ENCODE data around the gene AUNIP.

AUNIP gene

DNA sequence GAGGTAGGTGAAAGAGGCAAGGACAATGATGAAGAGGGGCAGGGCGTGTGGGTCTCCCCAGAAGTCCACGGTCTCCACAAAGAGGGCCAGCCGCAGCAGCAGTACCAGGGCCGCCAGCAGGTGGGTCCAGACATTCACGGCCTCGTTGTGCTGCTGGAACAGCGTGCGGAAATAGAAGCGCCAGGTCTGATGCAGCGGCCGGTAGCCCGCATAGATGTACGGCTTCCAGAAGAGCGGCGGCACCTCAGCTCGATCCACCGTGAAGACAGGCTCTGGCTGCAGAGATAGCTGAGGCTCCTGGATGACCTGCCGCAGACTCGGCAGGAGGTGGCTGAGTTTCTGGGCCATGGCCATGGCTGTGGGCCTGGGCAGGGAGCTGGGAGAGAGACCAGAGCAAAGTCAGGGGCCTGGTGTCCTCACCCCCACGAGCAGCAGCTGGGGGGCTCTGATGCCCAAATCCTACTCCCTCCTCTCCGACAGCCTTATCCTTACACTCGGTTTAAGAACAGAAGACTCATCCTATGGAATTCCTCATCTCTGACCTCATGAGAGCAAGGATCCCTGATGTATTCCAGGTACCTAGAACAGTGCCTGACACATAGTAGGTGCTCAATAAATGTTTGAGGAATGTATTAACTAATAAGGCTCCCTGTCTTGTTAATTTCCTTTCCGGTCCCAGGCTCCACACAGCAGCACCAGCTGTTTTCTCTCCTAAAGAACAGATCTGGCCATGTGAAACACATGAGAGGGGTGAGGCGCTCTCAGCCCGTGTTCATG lies 4.4 kb upstream of the AUNIP start:
- Histone ChIP-seq H2BK5ac (ENCODE audit: low read depth, low read length, poor library complexity) (no peak overlapping the region), H2AK5ac (ENCODE audit: low read length) (no peak overlapping the region), H3K36me3 (ENCODE audit: control insufficient read depth in 1 of 2, insufficient read depth in 2 of 2, low read length in 2 of 2) (peaks cover 15 to 24% of the 10 kb centered on the region in 2 experiments), H2BK120ac (ENCODE audit: insufficient read depth, low read length, poor library complexity) (no peak overlapping the region), H2AFZ (ENCODE audit: insufficient read depth, low read length, poor library complexity) (no peak overlapping the region), H3K4ac (ENCODE audit: low read depth, low read length) (no peak overlapping the region), H4K8ac (ENCODE audit: low read depth, low read length) (no peak overlapping the region), H3K14ac (ENCODE audit: low read length) (no peak overlapping the region), H3K79me1 (ENCODE audit: low read length) (peaks cover 10% of the 10 kb centered on the region), H3K27ac (ENCODE audit: low read depth, low read length) (no peak overlapping the region), H3K9me3 (ENCODE audit: insufficient read depth, low read depth, low read length) (peaks cover 1% of the 10 kb centered on the region), H4K12ac (ENCODE audit: low read depth, low read length) (no peak overlapping the region), H3K79me2 (ENCODE audit: control insufficient read depth, insufficient read depth, low read length, poor library complexity) (peaks cover 5% of the 10 kb centered on the region), H3K18ac (ENCODE audit: low read length) (no peak overlapping the region), H4K91ac (ENCODE audit: low read depth, low read length) (no peak overlapping the region), H3K4me3 (ENCODE audit: low read depth, low read length) (no peak overlapping the region), H3K27me3 (ENCODE audit: insufficient read depth, low read length) (no peaks in the 10 kb centered on the region), H3K4me1 (ENCODE audit: control insufficient read depth in 1 of 2, insufficient read depth in 2 of 2, low read length in 2 of 2) (peaks cover 3 to 6% of the 10 kb centered on the region in 2 experiments), H3K4me2 (ENCODE audit: low read length) (no peak overlapping the region), H2BK12ac (ENCODE audit: low read length) (no peak overlapping the region), H3K9ac (ENCODE audit: low read length) (no peak overlapping the region), H3K23ac (ENCODE audit: low read length) (no peak overlapping the region)
- WGBS (ENCODE audit: extremely low coverage, insufficient coverage, insufficient read length), result no CpG with 5 or more reads among the region's 25 CpGs
- DNase-seq, result no peak

DNA sequence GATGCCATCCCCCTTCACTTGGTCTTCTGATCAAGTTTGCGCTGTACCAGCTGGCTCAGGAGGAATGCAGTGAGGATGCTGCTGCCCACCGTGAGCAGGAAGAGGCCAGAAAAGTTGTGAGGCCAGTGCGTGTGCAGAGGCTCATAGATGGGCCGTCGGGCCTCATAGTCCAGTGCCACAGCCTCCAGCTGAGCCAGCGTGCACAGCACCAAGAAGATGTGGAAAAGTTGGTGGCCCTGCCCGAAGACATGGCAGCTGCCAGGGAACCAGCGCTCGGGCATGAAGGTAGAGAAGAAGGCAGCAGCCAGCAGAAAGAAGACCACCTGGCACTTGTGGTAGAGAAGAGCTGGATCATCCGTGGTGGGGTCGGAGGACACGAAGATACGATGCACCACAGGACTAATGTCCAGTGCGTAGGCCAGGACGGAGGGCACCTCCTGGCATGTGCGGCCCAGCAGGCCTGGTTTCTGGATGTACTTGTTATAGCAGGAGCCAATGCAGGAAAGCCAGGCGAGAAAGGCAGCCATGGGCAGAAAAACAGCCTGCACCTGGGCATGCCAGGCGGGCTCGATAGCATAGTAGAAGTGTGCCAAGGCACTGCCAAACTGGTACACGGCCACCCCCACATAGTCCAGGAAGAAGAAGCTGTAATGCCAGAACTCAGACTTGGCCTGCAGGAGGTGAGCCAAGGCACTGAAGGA lies 3.7 kb upstream of the AUNIP start:
- Histone ChIP-seq H4K91ac (ENCODE audit: low read depth, low read length) (no peak overlapping the region), H3K14ac (ENCODE audit: low read length) (no peak overlapping the region), H3K4ac (ENCODE audit: low read depth, low read length) (no peak overlapping the region), H3K27me3 (ENCODE audit: insufficient read depth, low read length) (no peaks in the 10 kb centered on the region), H3K4me2 (ENCODE audit: low read length) (no peak overlapping the region), H2BK120ac (ENCODE audit: insufficient read depth, low read length, poor library complexity) (no peak overlapping the region), H3K9me3 (ENCODE audit: insufficient read depth, low read depth, low read length) (peaks cover 1% of the 10 kb centered on the region), H3K36me3 (ENCODE audit: control insufficient read depth in 1 of 2, insufficient read depth in 2 of 2, low read length in 2 of 2) (peaks cover 15 to 24% of the 10 kb centered on the region in 2 experiments), H4K12ac (ENCODE audit: low read depth, low read length) (no peak overlapping the region), H3K4me3 (ENCODE audit: low read depth, low read length) (no peak overlapping the region), H3K23ac (ENCODE audit: low read length) (no peak overlapping the region), H3K79me2 (ENCODE audit: control insufficient read depth, insufficient read depth, low read length, poor library complexity) (peaks cover 6% of the 10 kb centered on the region), H3K79me1 (ENCODE audit: low read length) (peaks cover 11% of the 10 kb centered on the region), H3K18ac (ENCODE audit: low read length) (no peak overlapping the region), H3K9ac (ENCODE audit: low read length) (no peak overlapping the region), H2BK5ac (ENCODE audit: low read depth, low read length, poor library complexity) (no peak overlapping the region), H2AK5ac (ENCODE audit: low read length) (no peak overlapping the region), H3K27ac (ENCODE audit: low read depth, low read length) (no peak overlapping the region), H2AFZ (ENCODE audit: insufficient read depth, low read length, poor library complexity) (no peak overlapping the region), H2BK12ac (ENCODE audit: low read length) (no peak overlapping the region), H4K8ac (ENCODE audit: low read depth, low read length) (no peak overlapping the region), H3K4me1 (ENCODE audit: control insufficient read depth in 1 of 2, insufficient read depth in 2 of 2, low read length in 2 of 2) (peaks cover 3 to 5% of the 10 kb centered on the region in 2 experiments)
- no peak for DNase-seq
- no CpG with 5 or more reads among the region's 20 CpGs for WGBS (ENCODE audit: extremely low coverage, insufficient coverage, insufficient read length)

DNA sequence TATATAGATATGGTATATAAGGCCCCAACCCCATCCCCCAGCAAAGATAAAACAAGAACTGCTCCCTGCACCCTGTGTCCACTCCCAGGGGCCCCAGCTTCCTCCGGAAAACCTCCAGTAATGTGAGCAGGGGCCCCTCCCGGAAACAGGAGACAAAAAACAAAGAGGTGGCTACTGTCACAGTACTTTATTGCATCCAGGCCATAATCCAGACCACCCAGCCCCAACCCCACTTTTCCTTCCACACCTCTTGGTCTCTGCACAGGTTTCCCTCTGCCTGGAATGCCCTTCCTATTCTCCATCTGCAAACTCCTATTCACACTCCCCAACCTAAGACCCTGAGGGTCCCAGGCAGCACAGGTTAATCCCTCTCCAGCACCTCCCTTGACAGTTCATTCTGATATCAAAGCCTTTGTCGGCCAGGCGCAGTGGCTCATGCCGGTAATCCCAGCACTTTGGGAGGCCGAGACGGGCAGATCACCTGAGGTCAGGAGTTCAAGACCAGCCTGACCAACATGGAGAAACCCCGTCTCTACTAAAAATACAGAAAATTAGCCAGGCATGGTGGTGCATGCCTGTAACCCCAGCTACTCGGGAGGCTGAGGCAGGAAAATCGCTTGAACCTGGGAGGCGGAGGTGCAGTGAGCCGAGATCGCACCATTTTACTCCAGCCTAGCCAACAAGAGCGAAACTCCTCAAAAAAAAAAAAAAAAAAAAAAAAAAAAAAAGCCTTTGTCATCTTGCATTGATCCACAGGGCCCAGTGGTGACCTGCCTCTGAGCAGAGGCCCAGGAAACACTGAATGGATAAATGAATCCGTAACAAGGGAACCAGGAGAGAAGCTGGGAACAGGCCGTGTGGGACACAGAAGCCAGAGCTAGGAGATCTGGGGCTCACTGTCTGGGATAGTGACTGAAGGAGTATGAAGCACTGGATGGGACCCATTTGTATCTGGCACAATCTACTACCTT lies 2.3 kb upstream of the AUNIP start:
- Histone ChIP-seq H3K27me3 (ENCODE audit: insufficient read depth, low read length) (no peaks in the 10 kb centered on the region), H3K4me3 (ENCODE audit: low read depth, low read length) (no peak overlapping the region), H4K91ac (ENCODE audit: low read depth, low read length) (no peak overlapping the region), H3K36me3 (ENCODE audit: control insufficient read depth in 1 of 2, insufficient read depth in 2 of 2, low read length in 2 of 2) (peaks cover 15 to 17% of the 10 kb centered on the region in 2 experiments), H3K79me2 (ENCODE audit: control insufficient read depth, insufficient read depth, low read length, poor library complexity) (peaks cover 8% of the 10 kb centered on the region), H2BK5ac (ENCODE audit: low read depth, low read length, poor library complexity) (no peak overlapping the region), H3K4me1 (ENCODE audit: control insufficient read depth in 1 of 2, insufficient read depth in 2 of 2, low read length in 2 of 2) (peaks cover 0 to 2% of the 10 kb centered on the region in 2 experiments), H4K8ac (ENCODE audit: low read depth, low read length) (no peak overlapping the region), H2BK12ac (ENCODE audit: low read length) (no peak overlapping the region), H3K27ac (ENCODE audit: low read depth, low read length) (no peak overlapping the region), H4K12ac (ENCODE audit: low read depth, low read length) (no peak overlapping the region), H3K4ac (ENCODE audit: low read depth, low read length) (no peak overlapping the region), H2BK120ac (ENCODE audit: insufficient read depth, low read length, poor library complexity) (no peak overlapping the region), H3K18ac (ENCODE audit: low read length) (no peak overlapping the region), H2AK5ac (ENCODE audit: low read length) (no peak overlapping the region), H3K23ac (ENCODE audit: low read length) (no peak overlapping the region), H3K9ac (ENCODE audit: low read length) (no peak overlapping the region), H3K14ac (ENCODE audit: low read length) (no peak overlapping the region), H3K79me1 (ENCODE audit: low read length) (peaks cover 11% of the 10 kb centered on the region), H3K4me2 (ENCODE audit: low read length) (no peak overlapping the region), H3K9me3 (ENCODE audit: insufficient read depth, low read depth, low read length) (peaks cover 1% of the 10 kb centered on the region), H2AFZ (ENCODE audit: insufficient read depth, low read length, poor library complexity) (no peak overlapping the region)
- DNase-seq, result no peak
- WGBS (ENCODE audit: extremely low coverage, insufficient coverage, insufficient read length), result no CpG with 5 or more reads among the region's 16 CpGs

DNA sequence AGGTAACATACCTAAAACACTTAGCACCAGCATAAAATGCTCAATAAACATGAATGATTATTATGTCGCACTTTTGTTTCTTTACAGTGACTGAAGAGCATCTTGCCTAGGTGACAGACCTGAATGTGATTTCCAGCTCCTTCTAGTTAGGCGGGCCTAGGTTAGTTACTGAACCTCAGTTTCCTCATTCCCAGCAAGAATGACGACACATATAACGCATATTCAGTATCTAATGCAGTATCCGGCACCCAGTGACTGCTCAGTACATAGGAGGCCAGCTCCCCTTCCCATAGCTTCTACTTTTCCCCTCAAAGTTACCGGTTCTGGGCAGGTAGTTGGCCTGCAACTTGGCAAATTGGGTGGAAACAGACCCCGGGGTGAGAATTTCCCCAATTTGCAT lies 763 bp downstream of the AUNIP start:
- Histone ChIP-seq H3K27ac (ENCODE audit: low read depth, low read length) (peak overlapping the region; percentile 30), H3K27me3 (ENCODE audit: insufficient read depth, low read length) (no peaks in the 10 kb centered on the region), H3K18ac (ENCODE audit: low read length) (peak overlapping the region; percentile 44), H3K79me1 (ENCODE audit: low read length) (peaks cover 11% of the 10 kb centered on the region), H2BK120ac (ENCODE audit: insufficient read depth, low read length, poor library complexity) (no peak overlapping the region), H2AFZ (ENCODE audit: insufficient read depth, low read length, poor library complexity) (peak overlapping the region; percentile 76), H4K8ac (ENCODE audit: low read depth, low read length) (peak overlapping the region; percentile 75), H3K9me3 (ENCODE audit: insufficient read depth, low read depth, low read length) (peaks cover 1% of the 10 kb centered on the region), H4K12ac (ENCODE audit: low read depth, low read length) (peak overlapping the region; percentile 54), H3K23ac (ENCODE audit: low read length) (no peak overlapping the region), H3K79me2 (ENCODE audit: control insufficient read depth, insufficient read depth, low read length, poor library complexity) (peaks cover 8% of the 10 kb centered on the region), H3K4me1 (ENCODE audit: control insufficient read depth in 1 of 2, insufficient read depth in 2 of 2, low read length in 2 of 2) (peaks cover 0 to 2% of the 10 kb centered on the region in 2 experiments), H2AK5ac (ENCODE audit: low read length) (no peak overlapping the region), H2BK12ac (ENCODE audit: low read length) (no peak overlapping the region), H2BK5ac (ENCODE audit: low read depth, low read length, poor library complexity) (peak overlapping the region; percentile 62), H3K4me3 (ENCODE audit: low read depth, low read length) (peak overlapping the region; percentile 86), H3K9ac (ENCODE audit: low read length) (peak overlapping the region; percentile 86), H3K14ac (ENCODE audit: low read length) (peak overlapping the region; percentile 38), H3K36me3 (ENCODE audit: control insufficient read depth in 1 of 2, insufficient read depth in 2 of 2, low read length in 2 of 2) (peaks cover 12% of the 10 kb centered on the region in 2 experiments), H4K91ac (ENCODE audit: low read depth, low read length) (peak overlapping the region; percentile 80), H3K4ac (ENCODE audit: low read depth, low read length) (peak overlapping the region; percentile 12), H3K4me2 (ENCODE audit: low read length) (peak overlapping the region; percentile 81)
- WGBS (ENCODE audit: extremely low coverage, insufficient coverage, insufficient read length), result no CpG with 5 or more reads among the region's 7 CpGs
- DNase-seq, result no peak
